Amygdala (tissue), 56 donors: ENCODE data around the gene GNG3.
"Not testable (repeated sequence)": the region's sequence is repeated elsewhere in the genome, so short reads cannot be mapped to it uniquely, and the experiment has no call there.

Source experiments
- DNase-seq, 56 donors: peaks; one replicate each; lab custom pipeline; 2025; lab: John Stamatoyannopoulos, UW

GNG3 gene

DNA sequence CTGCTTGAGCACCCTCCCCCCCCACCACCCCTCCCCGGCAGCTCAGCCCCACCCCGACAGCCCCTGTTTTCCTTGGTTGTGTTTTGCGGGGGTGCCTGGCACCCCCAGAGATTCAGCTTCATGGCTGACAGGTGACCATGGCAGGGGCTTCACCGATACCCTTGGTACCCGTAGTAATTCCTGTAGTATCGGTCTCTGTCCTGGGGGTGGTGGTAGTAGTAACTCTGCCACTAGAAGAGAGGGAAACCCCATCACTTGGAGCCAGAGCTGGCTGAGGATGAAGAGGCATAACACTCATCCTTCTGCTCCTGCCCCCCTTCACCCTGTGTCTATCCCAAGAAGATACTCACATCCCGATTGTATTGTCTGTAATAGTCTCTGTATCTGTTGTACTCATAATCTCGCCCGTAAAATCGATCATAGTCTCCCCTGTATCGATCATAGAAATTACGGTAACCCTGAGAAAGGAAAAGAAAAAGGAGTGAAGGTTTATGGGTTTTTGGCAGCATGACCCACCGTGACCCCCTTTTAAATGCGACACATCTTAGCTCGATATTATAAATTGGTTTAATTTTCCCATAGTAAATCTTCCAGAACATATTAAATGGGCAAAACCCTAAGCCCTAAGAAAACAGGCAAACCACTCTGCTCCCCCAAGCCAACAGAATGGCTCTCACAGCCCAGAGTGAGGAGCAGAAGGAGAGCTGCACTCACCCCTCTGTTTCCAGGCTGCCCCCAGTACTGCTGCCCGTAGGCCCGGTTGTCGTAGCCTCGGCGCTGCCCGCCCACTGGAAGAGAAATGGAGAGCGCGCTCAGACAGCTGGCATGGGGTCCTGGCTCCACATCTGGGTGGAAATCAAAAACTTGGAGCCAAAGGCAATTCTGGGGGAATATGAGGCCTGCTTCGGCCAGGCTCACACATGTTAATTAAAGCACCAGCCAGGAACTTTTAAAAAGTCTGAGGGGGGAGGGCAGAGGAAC is 8.0 kb downstream of the GNG3 start:
- no peak for DNase-seq

DNA sequence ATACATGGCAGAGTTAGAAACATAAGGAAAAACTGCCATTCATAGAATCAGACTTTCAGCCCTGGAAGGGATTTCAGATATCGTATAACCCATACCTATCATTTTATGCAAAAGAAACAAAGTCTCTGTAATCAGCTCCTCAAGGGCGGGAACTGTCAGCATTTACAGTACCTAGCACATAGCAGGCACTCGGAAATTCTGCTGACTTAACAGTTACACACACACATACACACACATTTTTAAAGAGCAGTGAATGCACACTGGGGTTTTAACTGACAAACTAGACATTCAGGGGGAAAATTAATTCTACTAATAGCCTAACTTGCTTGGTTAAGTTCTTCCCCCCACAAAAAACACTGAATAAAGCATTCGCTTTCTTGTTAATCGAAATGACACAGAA is 8.7 kb downstream of the GNG3 start:
- no peak for DNase-seq

DNA sequence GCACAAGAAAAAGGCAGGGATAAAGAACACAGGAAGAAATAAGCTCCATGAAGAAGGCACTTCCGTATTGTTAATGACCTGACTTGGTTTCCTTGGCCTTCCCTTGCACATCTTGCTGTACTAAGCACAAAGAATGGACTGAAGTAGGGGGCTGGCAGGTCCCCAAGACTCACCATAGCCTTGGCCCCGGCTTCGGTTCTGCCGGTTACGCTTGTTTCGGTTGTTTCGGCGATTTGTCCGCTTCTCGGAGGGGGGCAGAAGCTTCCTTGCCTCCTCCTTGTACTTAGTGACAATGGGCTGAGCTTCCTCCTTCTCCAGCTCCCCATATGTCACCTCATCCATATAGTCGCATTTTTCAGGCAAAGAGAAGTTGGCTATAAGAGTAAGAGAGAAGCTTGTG is 9.3 kb downstream of the GNG3 start:
- DNase-seq: peak in 2 of 56 donors; percentile 15 to 23

DNA sequence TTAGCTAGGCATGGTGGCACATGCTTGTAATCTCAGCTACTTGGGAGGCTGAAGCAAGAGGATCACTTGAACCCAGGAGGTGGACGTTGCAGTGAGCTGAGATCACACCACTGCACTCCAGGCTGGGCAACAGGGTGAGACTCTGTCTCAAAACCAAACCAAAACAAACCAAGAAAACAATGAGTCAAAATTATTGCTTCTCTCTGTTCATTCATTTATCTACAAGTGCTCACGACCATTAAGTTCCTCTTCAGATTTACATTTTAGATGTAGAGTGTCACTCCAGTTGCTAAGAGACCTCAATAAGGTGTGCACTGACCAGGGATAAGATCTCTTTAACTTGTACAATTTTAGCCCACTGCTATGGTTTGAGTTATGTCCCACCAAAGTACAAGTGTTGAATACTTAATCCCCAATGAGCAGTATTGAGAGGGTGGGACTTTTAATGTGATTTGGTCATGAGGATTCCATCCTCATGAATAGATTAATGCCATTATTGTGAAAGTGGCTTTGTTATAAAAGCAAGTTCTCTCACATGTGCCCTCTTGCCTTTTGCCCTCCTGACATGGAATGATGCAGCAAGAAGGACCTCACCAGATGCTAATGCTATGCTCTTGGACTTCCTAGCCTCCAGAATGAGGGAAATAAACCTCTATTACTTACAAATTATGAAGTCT is 12.0 kb downstream of the GNG3 start:
- DNase-seq: no peak

DNA sequence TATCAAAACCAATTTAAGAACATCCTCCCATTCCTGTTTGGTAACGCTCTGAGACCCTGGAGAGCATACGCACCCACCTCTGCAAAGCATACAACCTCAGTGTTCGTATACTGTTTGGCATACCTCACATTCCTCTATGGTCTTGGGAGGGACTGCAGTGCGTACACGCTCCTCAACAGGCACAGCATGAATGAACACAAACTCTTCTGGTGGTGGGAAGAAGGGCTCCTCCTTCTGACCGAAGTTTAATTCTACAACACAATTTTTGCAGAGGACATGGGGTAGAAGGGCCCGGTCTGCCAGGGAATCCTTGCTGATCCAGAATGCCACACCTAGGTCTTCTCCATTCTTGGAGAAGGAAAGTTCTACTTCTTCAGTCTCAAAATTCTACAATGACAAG is 14.5 kb downstream of the GNG3 start:
- no peak for DNase-seq

DNA sequence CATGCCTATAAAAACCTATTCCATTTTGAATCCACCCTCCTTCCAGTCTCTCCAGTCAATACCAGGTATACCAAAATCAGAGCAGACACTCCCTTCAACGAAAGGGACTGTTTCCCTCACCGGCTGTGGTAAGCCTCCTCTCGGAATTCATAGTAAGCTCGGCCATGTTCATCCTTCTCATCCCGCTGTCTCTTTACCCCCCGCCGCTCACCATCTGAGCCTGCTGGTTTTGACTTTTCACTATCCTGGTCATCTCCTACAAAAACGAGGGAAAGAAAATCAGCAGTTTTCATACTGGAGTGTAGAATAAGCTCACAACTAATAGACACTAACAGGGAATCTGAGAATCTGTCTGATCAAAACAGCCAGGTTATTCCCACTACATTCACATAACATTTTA is 16.7 kb downstream of the GNG3 start:
- no peak for DNase-seq

DNA sequence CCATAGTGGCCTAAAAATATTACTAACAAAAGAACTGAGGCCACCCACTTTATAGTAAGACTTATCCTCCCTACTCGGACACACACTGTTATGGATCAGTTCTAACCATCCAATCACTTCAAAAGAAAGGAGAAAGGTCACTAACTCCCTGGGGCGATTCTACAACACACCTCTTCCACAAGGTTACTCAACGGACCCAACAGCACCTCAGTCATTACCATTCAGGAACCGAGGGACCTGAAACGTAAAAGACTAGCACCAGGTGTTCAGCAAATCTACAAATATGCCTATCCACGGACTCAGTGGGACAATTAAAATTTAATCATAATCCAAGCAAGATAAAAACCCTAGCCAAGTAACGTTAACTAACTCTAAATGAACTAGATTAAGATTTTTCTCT is 18.2 kb downstream of the GNG3 start:
- DNase-seq: no peak

DNA sequence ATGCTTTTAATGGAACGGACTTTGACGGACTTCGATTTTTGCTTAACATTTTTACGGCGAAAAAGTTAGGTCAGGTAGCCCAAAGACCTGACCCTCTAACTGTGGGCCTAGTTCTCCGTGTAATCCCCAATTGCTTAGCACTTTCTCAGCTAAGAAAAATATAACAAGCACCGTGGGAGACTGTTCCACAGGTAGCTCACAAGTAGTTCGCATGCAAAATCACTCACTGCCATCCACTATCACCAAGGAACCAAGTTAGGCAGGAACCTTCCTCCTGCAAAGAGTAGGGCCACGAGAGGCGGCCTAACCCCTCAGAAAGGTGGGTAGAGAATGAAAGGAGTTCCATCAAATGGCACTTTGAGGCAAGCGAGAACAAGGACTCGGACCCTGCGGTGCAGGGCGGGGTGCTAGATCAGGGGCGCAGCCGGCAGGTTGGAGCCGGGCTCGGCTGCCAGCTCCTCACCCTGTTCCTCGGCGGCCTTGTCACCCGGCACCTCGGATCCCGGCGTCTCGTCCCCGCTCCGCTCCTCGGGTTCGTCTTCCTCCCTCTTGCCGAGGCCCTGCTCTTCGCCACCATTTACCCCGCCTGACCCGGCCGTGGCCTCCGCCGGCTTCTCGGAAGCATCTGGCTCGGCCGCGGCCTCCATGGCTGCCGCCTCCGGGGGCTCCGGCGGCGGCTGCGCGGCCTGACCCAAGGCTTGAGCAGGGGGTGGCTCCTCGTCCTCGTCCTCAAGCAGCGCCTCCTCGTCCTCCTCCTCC is 18.9 kb downstream of the GNG3 start:
- peak in 4 of 56 donors; percentile 30 to 46 (median 42) for DNase-seq

DNA sequence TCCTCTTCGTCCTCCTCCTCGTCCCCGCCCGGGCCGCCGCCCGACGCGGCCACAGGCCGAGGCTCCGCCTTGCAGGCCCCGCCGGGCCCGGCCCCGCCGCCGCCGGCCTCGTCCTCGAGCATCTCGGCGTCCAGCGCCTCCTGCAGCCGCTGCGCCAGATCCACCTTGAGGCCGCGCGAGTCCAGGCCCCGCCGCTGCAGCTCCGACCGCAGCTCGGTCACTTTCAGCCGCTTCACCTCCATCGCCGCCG is 19.4 kb downstream of the GNG3 start:
- no peak for DNase-seq

DNA sequence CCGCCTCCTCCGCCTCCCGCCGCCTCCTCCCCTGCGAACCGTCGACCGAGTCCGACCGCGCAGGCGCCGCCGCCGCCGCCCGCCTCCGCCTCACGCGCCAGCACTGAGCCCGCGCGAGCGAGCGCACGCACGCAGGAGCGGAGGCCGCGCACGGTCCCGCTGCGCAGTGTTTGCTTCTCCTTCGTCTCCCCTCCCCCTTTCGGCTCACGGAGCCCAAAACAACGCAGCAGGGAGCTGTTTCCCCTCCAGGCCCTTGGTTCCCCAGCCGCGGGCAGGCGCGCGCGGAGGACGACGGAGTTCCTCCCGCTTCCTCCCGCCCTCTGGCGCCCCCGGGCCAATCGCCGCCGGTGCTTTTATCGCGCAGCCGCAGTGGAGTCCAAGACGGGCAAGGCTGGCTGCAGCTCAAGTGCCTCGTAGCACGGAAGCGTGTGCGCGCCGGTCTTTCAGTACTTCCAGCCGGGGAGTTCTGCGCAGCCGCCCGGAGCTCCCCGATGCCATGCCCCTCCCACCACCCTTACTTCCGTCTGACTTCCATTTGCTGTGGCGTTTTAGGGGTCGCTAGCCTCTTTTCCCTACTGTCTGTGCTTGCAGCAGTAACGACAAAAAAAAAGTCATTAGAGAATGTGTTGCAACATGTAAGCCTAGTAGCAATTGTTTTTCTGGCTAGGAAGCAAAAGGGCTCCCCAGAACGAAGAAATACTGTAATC is 19.8 kb downstream of the GNG3 start, which contains the start of gene HNRNPUL2:
Gene HNRNPUL2, minus strand, starts transcription at position 293 of the 707 bp plus-strand sequence. CDS start 301 bp downstream, outside the sequence.
- DNase-seq: peak; percentile 59 to 99 (median 96)

DNA sequence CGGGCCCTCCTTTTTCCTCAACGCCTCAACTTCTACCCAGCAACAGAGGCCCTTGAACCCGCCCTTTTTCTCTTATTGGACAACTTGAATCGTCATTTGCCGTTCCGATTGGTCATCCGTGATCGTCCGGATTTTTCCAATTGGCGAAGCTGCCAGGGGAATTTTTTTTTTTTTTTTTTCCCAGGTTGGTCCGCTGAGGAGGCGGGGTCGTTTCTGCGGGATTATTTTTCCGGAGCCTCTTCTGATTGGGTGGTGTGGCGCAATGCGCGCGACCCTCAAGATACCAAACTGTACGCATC is 20.3 kb downstream of the GNG3 start:
- DNase-seq: peak in 55 of 56 donors; percentile 53 to 97 (median 85)

DNA sequence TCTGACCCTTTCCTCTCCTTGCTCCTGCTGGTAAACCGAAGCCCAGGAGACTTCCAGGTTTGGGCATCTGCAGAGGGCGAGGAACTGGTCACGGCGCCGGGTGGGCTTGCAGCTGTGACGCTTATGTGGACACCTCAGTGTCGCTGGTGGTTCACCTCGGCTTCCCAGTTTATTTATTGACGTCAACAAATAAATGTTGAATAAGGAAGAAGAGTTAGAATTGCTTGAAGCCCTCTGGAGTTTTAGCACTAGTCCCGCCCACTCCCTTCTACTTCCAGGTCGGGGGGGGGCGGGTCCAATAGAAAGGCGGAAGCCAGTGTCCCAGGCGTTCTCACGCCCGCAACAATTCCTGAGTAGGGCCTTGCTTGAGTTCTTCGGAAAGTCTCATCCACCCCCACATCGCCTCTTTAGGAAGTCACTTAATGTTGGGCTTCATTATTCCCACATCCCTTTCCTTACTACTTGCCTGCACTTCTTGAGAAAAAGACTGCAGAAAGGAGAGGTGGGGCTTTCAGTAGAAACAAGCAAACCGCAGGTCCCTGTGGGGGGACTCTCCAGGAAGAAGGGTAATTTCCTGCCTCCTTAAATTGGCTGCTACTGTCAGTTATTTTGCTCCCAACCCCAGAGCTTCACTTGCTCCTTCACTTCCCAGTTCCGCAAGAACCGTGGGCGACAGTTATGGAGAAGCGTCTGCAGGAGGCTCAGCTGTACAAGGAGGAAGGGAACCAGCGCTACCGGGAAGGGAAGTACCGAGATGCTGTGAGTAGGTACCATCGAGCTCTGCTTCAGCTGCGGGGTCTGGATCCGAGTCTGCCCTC is 20.9 kb downstream of the GNG3 start, which contains the start of gene TTC9C:
Gene TTC9C, plus strand, starts transcription at position 316 of the 818 bp plus-strand sequence. Its CDS starts 363 bp downstream, at position 679.
- DNase-seq: peak in 55 of 56 donors; percentile 40 to 91 (median 82)

DNA sequence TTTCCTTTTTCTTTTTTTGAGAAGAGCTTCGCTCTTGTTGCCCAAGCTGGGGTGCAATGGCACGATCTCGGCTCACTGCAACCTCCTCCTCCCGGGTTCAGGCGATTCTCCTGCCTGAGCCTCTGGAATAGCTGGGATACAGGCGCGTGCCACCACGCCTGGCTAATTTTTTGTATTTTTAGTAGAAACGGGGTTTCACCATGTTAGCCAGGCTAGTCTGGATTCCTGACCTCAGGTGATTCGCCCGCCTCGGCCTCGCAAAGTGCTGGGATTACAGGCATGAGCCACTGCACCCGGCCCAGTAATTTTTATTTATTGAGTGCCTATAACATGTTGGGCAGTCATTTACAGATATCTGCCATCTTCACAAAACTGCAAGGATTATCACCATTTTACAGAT is 22.6 kb downstream of the GNG3 start:
- not testable (repeated sequence) for DNase-seq

DNA sequence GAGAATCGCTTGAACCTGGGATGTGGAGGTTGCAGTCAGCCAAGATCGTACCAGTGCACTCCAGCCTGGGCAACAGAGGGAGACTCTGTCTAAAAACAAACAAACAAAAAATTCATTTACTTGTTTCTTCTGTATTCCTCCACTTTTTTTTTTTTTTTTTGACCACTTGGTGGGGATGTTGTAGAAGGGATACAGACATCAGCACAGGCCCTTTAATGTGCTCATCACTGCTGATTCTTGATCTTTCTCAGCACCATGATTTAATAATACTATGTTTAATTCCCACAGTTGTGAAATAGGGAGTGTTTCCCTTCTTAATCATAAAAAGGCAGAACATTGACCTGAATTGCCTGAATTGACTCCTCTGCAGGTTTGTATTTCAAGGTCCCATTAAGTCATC is 25.4 kb downstream of the GNG3 start:
- peak in 1 of 56 donors; percentile 8 for DNase-seq

DNA sequence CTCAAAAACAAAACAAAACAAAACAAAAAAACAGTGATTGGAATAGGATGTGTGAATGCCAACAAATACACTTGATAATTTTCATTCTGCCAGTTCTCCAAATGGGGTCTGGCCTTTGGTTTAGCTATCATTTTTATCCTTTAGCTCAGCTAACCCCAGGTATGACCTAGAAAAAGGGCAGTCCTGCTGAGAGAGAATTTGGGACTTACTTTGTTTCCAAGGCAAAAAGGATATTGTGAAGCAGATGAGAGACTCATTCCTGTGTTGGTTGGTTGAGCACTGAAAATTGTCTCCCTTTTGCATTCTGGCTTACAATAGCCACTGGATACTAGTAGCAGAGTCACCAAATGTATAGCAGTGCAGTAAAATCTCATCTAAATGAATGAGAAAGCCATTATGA is 29.7 kb downstream of the GNG3 start:
- DNase-seq: no peak

DNA sequence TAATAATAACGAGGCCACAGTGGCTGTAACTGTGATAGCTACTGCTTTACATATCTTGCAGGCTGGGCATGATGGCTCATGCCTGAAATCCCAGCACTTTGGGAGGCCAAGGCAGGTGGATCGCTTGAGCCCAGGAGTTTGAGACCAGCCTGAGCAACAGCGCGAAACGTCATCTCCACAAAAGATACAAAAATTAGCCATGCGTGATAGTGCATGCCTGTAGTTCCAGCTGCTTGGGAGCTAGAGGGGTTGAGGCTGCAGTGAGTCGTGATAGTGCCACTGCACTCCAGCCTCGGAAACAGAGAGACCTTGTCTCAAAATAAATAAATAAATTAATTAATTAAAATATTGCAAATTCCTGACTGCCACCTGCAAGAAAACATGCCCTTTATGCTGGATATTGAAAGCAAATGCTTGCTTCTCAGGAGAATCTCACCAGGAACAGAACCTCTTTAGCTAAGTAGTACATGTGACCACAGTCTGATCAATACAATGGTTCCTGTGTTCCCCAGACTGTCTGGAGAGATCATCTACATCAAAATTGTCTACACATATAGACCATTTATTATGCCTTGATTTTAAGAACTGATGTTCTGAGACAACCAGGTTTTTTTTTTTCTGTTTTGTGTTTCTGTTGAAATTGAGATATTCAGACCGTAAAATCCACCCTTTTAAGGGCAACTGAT is 40.1 kb downstream of the GNG3 start:
- DNase-seq: peak in 1 of 56 donors; percentile 8

DNA sequence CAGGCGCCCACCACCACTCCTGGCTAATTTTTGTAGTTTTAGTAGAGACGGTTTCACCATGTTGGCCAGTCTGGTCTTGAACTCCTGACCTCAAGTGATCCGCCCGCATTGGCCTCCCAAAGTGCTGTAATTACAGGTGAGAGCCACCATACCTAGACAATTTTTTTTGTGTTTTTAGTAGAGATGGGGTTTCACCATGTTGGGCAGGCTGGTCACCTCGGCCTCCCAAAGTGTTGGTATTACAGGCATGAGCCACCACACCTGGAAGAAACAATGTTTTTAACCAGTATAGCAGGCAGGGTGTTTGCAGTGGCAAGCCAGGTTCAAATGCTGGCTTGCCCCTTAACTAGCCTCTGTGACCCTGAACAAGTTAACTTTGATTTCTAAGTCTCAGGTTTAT is 42.5 kb downstream of the GNG3 start:
- DNase-seq: not testable (repeated sequence)

DNA sequence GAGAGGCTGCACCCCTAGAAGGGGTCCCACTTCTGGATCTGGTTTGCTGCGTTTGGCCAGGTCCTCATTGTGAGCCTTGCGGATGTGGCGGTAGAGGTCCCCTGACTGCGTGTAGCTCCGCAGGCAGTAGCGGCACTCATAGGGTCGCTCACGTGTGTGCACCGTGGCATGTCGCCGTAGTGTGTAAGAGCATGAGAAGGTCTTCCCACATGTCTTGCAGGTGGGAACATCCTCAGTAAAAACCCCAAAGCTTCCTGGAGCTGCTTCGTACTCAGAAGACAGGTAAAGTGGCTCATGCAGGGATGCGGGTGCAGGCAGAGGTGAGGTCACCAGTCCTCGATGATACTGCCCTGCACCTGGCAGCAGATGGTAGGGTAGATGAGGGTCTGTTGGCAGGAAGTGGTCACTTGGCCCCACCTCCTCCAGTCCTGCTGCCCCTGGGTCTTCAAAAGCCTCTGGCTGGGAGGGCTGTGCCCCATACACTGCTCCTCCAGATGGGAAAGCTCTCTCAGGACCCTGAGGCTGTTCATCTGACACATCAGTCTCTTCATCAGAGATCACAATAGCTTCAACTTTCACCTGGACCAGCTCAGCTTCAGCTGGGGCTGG is 44.8 kb downstream of the GNG3 start:
- no peak for DNase-seq
